Measurements from ENCODE around the gene PDZD7. TPM values are rescaled to one million over a fixed set of nuclear protein-coding genes. Genes with fewer than 3 reads are reported as not detected.

Gene PDZD7
- total RNA-seq, 1 donor from 2014 or later: 1.9 TPM

- Mint-ChIP-seq H3K9me3 (ENCODE audit: unreplicated experiment) (no peaks in the 10 kb centered on the region), H3K27ac (ENCODE audit: unreplicated experiment) (peak within 1 kb of the TSS; percentile 98), H3K4me3 (ENCODE audit: unreplicated experiment) (peak within 1 kb of the TSS; percentile 87), H3K4me1 (ENCODE audit: unreplicated experiment) (peaks cover 53% of the 10 kb centered on the region), H3K27me3 (ENCODE audit: unreplicated experiment) (no peaks in the 10 kb centered on the region), H3K36me3 (ENCODE audit: unreplicated experiment) (no peaks in the 10 kb centered on the region)
- TF ChIP-seq CTCF (IDR thresholded peaks at IDR 0.05): no peak
- peak; percentile 87 for DNase-seq (ENCODE audit: extremely low spot score, unreplicated experiment)
Measured at GRCh38 chr10:101061624-101062231, 30.8 kb upstream of the PDZD7 start, which contains the start of gene KAZALD1. Gene KAZALD1 (plus strand): TSS chr10:101061989. CDS start chr10:101062593, 604 bp downstream.

DNA sequence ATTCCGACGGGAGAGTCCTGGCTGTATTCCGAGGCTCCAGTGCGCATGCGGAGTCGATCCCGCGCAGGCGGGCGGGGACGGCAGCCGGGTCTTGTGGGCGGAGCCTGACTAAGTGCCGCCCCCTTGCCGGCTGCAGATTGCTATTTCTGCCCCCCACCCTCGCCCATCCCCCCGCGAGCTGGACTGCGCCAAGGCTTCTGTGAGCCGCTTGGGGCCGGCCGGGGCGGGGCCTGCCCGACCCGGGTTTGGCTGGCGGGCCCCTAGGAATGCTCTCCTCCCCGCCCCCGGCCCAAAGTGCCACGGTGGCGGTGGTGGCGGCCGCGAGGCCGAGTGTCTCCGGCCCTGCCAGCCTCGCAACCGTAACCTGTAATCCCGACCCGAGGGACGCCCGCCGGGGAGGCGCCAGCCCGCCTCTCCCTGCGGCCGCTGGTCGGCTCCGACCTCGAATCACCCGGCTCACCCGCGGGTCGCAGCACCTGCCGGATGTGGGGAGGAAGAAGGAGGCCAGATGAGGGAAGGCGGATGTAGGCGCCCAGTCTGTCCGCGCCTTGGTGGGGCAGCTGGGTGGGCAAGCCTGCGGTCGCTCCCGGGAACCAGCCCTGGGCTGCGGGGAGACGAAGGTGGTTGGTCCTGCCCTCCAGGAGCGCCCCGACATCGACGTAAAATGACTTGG lies 30.2 kb upstream of the PDZD7 start:
- peak; percentile 98 for DNase-seq (ENCODE audit: extremely low spot score, unreplicated experiment)
- Mint-ChIP-seq H3K4me1 (ENCODE audit: unreplicated experiment) (peaks cover 48% of the 10 kb centered on the region), H3K36me3 (ENCODE audit: unreplicated experiment) (no peaks in the 10 kb centered on the region), H3K27me3 (ENCODE audit: unreplicated experiment) (no peaks in the 10 kb centered on the region), H3K27ac (ENCODE audit: unreplicated experiment) (peak overlapping the region; percentile 98), H3K4me3 (ENCODE audit: unreplicated experiment) (peak overlapping the region; percentile 87), H3K9me3 (ENCODE audit: unreplicated experiment) (no peaks in the 10 kb centered on the region)
- no peak for TF ChIP-seq CTCF (IDR thresholded peaks at IDR 0.05)

DNA sequence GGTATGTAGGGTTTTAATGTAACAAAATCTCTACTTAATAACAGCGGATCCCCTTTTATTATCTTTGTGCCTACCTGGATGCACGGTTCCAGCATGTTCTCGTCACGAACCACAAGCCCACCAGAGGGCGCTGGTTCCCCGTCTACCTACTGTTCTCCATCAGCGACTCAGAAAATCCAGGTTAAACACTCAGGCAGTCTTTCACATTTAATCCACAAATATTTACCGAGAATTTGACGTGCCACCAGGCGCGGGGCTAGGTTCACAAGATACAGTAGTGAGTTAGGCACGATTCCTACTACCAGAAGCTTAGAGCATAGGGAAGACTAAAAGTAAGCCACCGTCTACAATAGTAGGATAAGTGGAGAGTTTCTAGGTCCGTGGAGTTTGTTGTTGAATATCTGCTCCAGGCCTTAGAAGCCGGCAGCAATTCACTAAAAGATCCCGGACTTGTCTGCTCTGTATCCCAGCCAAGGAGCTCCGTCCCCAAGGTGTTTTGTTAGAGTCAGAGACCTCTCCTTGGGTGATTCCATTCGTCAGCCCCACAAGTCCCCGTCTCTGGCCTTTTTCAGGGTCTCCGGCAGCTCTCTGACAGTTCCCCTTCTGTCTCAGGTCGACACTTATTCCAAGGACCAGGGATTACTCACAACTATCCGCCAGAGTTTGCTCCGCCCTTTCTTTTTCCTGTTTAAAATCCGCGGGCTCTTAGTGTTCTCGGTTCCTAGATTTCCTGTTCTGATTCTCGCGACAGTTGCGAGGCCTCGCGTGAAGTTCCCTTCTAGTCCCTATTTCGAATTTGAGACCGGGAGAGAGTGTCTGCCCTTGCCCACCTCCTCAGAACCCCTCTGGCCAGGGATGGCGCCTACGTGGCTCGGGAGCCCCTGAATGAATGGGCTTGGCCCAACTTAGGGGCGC lies 29.4 kb upstream of the PDZD7 start:
- H3K4me3 Mint-ChIP-seq (ENCODE audit: unreplicated experiment): peak overlapping the region; percentile 87
- H3K36me3 Mint-ChIP-seq (ENCODE audit: unreplicated experiment): no peaks in the 10 kb centered on the region
- H3K27ac Mint-ChIP-seq (ENCODE audit: unreplicated experiment): peak overlapping the region; percentile 98
- H3K27me3 Mint-ChIP-seq (ENCODE audit: unreplicated experiment): no peaks in the 10 kb centered on the region
- peak; percentile 93 for TF ChIP-seq CTCF (IDR thresholded peaks at IDR 0.05)
- peak; percentile 92 for DNase-seq (ENCODE audit: extremely low spot score, unreplicated experiment)
- no peaks in the 10 kb centered on the region for H3K9me3 Mint-ChIP-seq (ENCODE audit: unreplicated experiment)
- H3K4me1 Mint-ChIP-seq (ENCODE audit: unreplicated experiment): peaks cover 40% of the 10 kb centered on the region

DNA sequence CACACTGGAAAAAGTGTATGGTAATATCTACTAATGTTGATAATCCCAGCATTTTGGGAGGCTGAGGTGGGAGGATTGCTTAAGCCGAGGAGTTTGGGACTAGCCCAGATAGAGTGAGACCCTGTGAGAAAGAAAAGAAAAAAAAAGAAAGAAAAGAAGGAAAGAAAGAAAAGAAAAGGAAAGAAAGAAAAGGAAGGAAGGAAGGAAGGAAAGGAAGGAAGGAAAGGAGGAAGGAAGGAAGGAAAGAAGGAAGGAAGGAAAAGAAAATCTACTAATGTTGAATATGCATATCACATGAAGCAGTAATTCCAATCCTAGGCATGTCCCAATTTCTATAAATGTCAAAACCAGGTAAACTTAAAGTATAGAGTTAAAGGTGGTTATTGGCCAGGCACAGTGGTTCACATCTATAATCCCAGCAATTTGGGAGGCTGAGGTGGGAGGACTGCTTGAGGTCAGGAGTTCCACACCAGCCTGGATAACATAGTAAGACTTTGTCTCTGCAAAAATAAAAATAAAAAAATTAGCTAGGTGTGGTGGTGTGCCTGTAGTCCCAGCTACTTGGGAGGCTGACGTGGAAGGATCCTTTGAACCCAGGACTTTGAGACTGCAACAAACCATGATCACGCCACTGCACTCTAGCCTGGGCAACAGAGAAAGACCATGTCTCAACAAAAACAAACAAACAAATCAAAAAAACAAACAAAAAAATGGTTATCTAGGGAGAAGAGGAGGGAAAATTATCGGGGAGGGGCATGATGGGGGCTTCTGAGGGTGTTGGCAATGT lies 25.6 kb upstream of the PDZD7 start:
- no peak overlapping the region for H3K4me3 Mint-ChIP-seq (ENCODE audit: unreplicated experiment)
- TF ChIP-seq CTCF (IDR thresholded peaks at IDR 0.05): no peak
- peaks cover 11% of the 10 kb centered on the region for H3K4me1 Mint-ChIP-seq (ENCODE audit: unreplicated experiment)
- DNase-seq (ENCODE audit: extremely low spot score, unreplicated experiment): no peak
- H3K27me3 Mint-ChIP-seq (ENCODE audit: unreplicated experiment): no peaks in the 10 kb centered on the region
- H3K36me3 Mint-ChIP-seq (ENCODE audit: unreplicated experiment): no peaks in the 10 kb centered on the region
- no peaks in the 10 kb centered on the region for H3K9me3 Mint-ChIP-seq (ENCODE audit: unreplicated experiment)
- H3K27ac Mint-ChIP-seq (ENCODE audit: unreplicated experiment): no peak overlapping the region

Measured in osteocyte (in vitro differentiated cells).